Measurements from ENCODE around the gene MTFR1L. TPM values are rescaled to one million over a fixed set of nuclear protein-coding genes. Genes with fewer than 3 reads are reported as not detected.
"Not testable (repeated sequence)": the region's sequence is repeated elsewhere in the genome, so short reads cannot be mapped to it uniquely, and the experiment has no call there.

The MTFR1L gene
- total RNA-seq, 1 experiment from 2014 or later = 23.2 TPM

GRCh38 chr1:25836695-25837094 is 16.9 kb downstream of the MTFR1L start:
- TF ChIP-seq CTCF (IDR thresholded peaks at IDR 0.05; ENCODE audit: unreplicated experiment) = no peak
- H3K9me3 Mint-ChIP-seq (ENCODE audit: low read depth, unreplicated experiment) = peaks cover 3% of the 10 kb centered on the region
- H3K27ac Mint-ChIP-seq (ENCODE audit: unreplicated experiment) = no peak overlapping the region
- DNase-seq = no peak
- H3K36me3 Mint-ChIP-seq (ENCODE audit: insufficient read depth, unreplicated experiment) = peaks cover 5% of the 10 kb centered on the region
- H3K4me1 Mint-ChIP-seq (ENCODE audit: low read depth, unreplicated experiment) = no peaks in the 10 kb centered on the region
- no peak overlapping the region for H3K4me3 Mint-ChIP-seq (ENCODE audit: low read depth, unreplicated experiment)
- CTCF ChIA-PET = interaction anchor here (0.6 to 1.0 kb wide), 4 partner anchors 19 to 157 kb away, joined by 3 to 8 read pairs (median 4); no protein-coding TSS in a partner anchor
- BruUV-seq (replicated peaks) = no TSS peak
- intact Hi-C loops (cut with micrococcal nuclease; ENCODE audit: unreplicated experiment) = loop anchor here (5.0 kb wide), 2 partner anchors 61 to 161 kb away; partner anchors contain the start of gene PAFAH2
- no peaks in the 10 kb centered on the region for H3K27me3 Mint-ChIP-seq (ENCODE audit: unreplicated experiment)

GRCh38 chr1:25837262-25837875 is 17.6 kb downstream of the MTFR1L start:
- intact Hi-C loops (cut with micrococcal nuclease; ENCODE audit: unreplicated experiment) = loop anchor here (5.0 kb wide), 2 partner anchors 60 to 160 kb away; partner anchors contain the start of gene PAFAH2
- CTCF ChIA-PET = interaction anchor here (0.6 to 1.0 kb wide), 6 partner anchors 16 to 156 kb away, joined by 3 to 8 read pairs (median 3); no protein-coding TSS in a partner anchor
- no peak for TF ChIP-seq CTCF (IDR thresholded peaks at IDR 0.05; ENCODE audit: unreplicated experiment)
- Mint-ChIP-seq H3K36me3 (ENCODE audit: insufficient read depth, unreplicated experiment) (peaks cover 5% of the 10 kb centered on the region), H3K4me1 (ENCODE audit: low read depth, unreplicated experiment) (no peaks in the 10 kb centered on the region), H3K27me3 (ENCODE audit: unreplicated experiment) (no peaks in the 10 kb centered on the region), H3K4me3 (ENCODE audit: low read depth, unreplicated experiment) (no peak overlapping the region), H3K27ac (ENCODE audit: unreplicated experiment) (no peak overlapping the region), H3K9me3 (ENCODE audit: low read depth, unreplicated experiment) (peaks cover 3% of the 10 kb centered on the region)
- no peak for DNase-seq
- no TSS peak for BruUV-seq (replicated peaks)

GRCh38 chr1:25839808-25840207 is 20.1 kb downstream of the MTFR1L start:
- intact Hi-C loops (cut with micrococcal nuclease; ENCODE audit: unreplicated experiment) = loop anchor here (5.0 kb wide), 2 partner anchors 57 to 157 kb away; partner anchors contain the start of gene PAFAH2
- H3K4me1 Mint-ChIP-seq (ENCODE audit: low read depth, unreplicated experiment); H3K36me3 Mint-ChIP-seq (ENCODE audit: insufficient read depth, unreplicated experiment); H3K27me3 Mint-ChIP-seq (ENCODE audit: unreplicated experiment); H3K4me3 Mint-ChIP-seq (ENCODE audit: low read depth, unreplicated experiment); H3K9me3 Mint-ChIP-seq (ENCODE audit: low read depth, unreplicated experiment); H3K27ac Mint-ChIP-seq (ENCODE audit: unreplicated experiment); BruUV-seq (replicated peaks); DNase-seq: not testable (repeated sequence)
- CTCF ChIA-PET = interaction anchor here (1.2 kb wide), 1 partner anchor 56 kb away, joined by 3 read pairs; no protein-coding TSS in a partner anchor

- Mint-ChIP-seq H3K4me1 (ENCODE audit: low read depth, unreplicated experiment) (no peaks in the 10 kb centered on the region), H3K27ac (ENCODE audit: unreplicated experiment) (no peak overlapping the region), H3K27me3 (ENCODE audit: unreplicated experiment) (no peaks in the 10 kb centered on the region), H3K36me3 (ENCODE audit: insufficient read depth, unreplicated experiment) (no peaks in the 10 kb centered on the region), H3K9me3 (ENCODE audit: low read depth, unreplicated experiment) (peaks cover 3% of the 10 kb centered on the region), H3K4me3 (ENCODE audit: low read depth, unreplicated experiment) (no peak overlapping the region)
- intact Hi-C loops (cut with micrococcal nuclease; ENCODE audit: unreplicated experiment) = no loop called here
- TF ChIP-seq CTCF (IDR thresholded peaks at IDR 0.05; ENCODE audit: unreplicated experiment) = no peak
- CTCF ChIA-PET = interaction anchor here (0.7 kb wide), 1 partner anchor 137 kb away, joined by 5 read pairs; no protein-coding TSS in a partner anchor
- no peak for DNase-seq
- BruUV-seq (replicated peaks) = no TSS peak
Measured at GRCh38 chr1:25843483-25843882, 23.7 kb downstream of the MTFR1L start.

Measured in Calu3 (cell line).